ENCODE results near the gene NARS2.
"Not testable (repeated sequence)": the region's sequence is repeated elsewhere in the genome, so short reads cannot be mapped to it uniquely, and the experiment has no call there.

NARS2 gene

GRCh38 chr11:78555592-78555991, 19.1 kb downstream of the NARS2 start:
- no peak for TF ChIP-seq CTCF (IDR thresholded peaks at IDR 0.05; ENCODE audit: low read depth, low read length)
- no peak overlapping the region for H3K4me3 ChIP-seq (replicated peaks in 1 of 2; ENCODE audit: low read depth in 2 of 2, low read length in 2 of 2)
- DNase-seq (ENCODE audit: low read depth in 2 of 2): no peak

GRCh38 chr11:78552881-78553280, 21.8 kb downstream of the NARS2 start:
- TF ChIP-seq CTCF (IDR thresholded peaks at IDR 0.05; ENCODE audit: low read depth, low read length): no peak
- no peak overlapping the region for H3K4me3 ChIP-seq (replicated peaks in 1 of 2; ENCODE audit: low read depth in 2 of 2, low read length in 2 of 2)
- DNase-seq (ENCODE audit: low read depth in 2 of 2): no peak

- not testable (repeated sequence) for H3K4me3 ChIP-seq (replicated peaks in 1 of 2; ENCODE audit: low read depth in 2 of 2, low read length in 2 of 2); DNase-seq (ENCODE audit: low read depth in 2 of 2)
These were observed 22.5 kb downstream of the NARS2 start for GRCh38 chr11:78552139-78552538.

- TF ChIP-seq CTCF (IDR thresholded peaks at IDR 0.05; ENCODE audit: low read depth, low read length): no peak
- no peak for DNase-seq (ENCODE audit: low read depth in 2 of 2)
- no peak overlapping the region for H3K4me3 ChIP-seq (replicated peaks in 1 of 2; ENCODE audit: low read depth in 2 of 2, low read length in 2 of 2)
These were observed 23.6 kb downstream of the NARS2 start for GRCh38 chr11:78551066-78551465.

- H3K4me3 ChIP-seq (replicated peaks in 1 of 2; ENCODE audit: low read depth in 2 of 2, low read length in 2 of 2): no peak overlapping the region
- TF ChIP-seq CTCF (IDR thresholded peaks at IDR 0.05; ENCODE audit: low read depth, low read length): no peak
- no peak for DNase-seq (ENCODE audit: low read depth in 2 of 2)
These were observed 24.8 kb downstream of the NARS2 start for GRCh38 chr11:78549624-78550409.

- DNase-seq (ENCODE audit: low read depth in 2 of 2): peak in 1 of 2 donors; percentile 7
- no peak overlapping the region for H3K4me3 ChIP-seq (replicated peaks in 1 of 2; ENCODE audit: low read depth in 2 of 2, low read length in 2 of 2)
- TF ChIP-seq CTCF (IDR thresholded peaks at IDR 0.05; ENCODE audit: low read depth, low read length): no peak
These were observed 25.6 kb downstream of the NARS2 start for GRCh38 chr11:78548911-78549590.

- no peak for TF ChIP-seq CTCF (IDR thresholded peaks at IDR 0.05; ENCODE audit: low read depth, low read length)
- no peak for DNase-seq (ENCODE audit: low read depth in 2 of 2)
- H3K4me3 ChIP-seq (replicated peaks in 1 of 2; ENCODE audit: low read depth in 2 of 2, low read length in 2 of 2): no peak overlapping the region
These were observed 26.5 kb downstream of the NARS2 start for GRCh38 chr11:78547931-78548705.

Measured in cardiac fibroblast (primary cell).